Caco-2 (cell line): ENCODE measurements around the gene SERPINE1. TPM values are rescaled to one million over a fixed set of nuclear protein-coding genes. Genes with fewer than 3 reads are reported as not detected.
A peak's percentile ranks its signal among the peaks of the same experiment; 100 is the strongest.

Experiments
- BruUV-seq: library from RNA; stranded (reverse); fragments of 400-500 nt; replicated peaks from 2 replicates; lab custom pipeline; 2021; lab: Mats Ljungman, UMichigan
- CTCF ChIA-PET: fragments of 300-600 bp; sonication (Branson Sonifier 250); formaldehyde crosslinking; loops from one replicate; lab custom pipeline; 2022; ENCODE audit warnings: antibody characterized with exemption; lab: Charles Lee
- POLR2A ChIA-PET: fragments of 300-600 bp; sonication (Branson Sonifier 250); formaldehyde crosslinking; loops from one replicate; lab custom pipeline; 2022; ENCODE audit warnings: antibody characterized with exemption; lab: Charles Lee
- DNase-seq, 2 experiments: peaks; one replicate each; pipeline versions ENCODE4 v3.0.0 to v3.0.0-alpha.2; 2020 to 2022
- H3K27me3 ChIP-seq: replicated peaks from 2 replicates; pipeline ENCODE4 v1.6.0; 2011; ENCODE audit warnings: low read length; ENCODE audit not compliant: control insufficient read depth, insufficient read depth
- H3K36me3 ChIP-seq: 2 replicates; pipeline ENCODE4 v1.5.1; 2011; ENCODE audit warnings: low read length; ENCODE audit not compliant: control insufficient read depth, insufficient read depth
- H3K4me1 ChIP-seq: fragments of 250-450 bp; sonication (Bioruptor Pico); 2 replicates; pipeline ENCODE4 v1.5.1; 2020; ENCODE audit warnings: mild to moderate bottlenecking
- H3K4me3 ChIP-seq: 2 replicates; pipeline ENCODE4 v1.5.1; 2011; ENCODE audit warnings: low read depth, mild to moderate bottlenecking, control low read depth, low read length
- H3K9me3 ChIP-seq: fragments of 250-450 bp; sonication (Bioruptor Pico); 2 replicates; pipeline ENCODE4 v1.5.1; 2020; ENCODE audit warnings: mild to moderate bottlenecking, moderate library complexity
- H3K27ac Mint-ChIP-seq: one replicate; pipeline ENCODE4 v1.8.0; 2022; ENCODE audit warnings: mixed read lengths; ENCODE audit not compliant: unreplicated experiment
- H3K27me3 Mint-ChIP-seq: one replicate; pipeline ENCODE4 v1.8.0; 2022; ENCODE audit warnings: mixed read lengths; ENCODE audit not compliant: insufficient read depth, unreplicated experiment
- H3K36me3 Mint-ChIP-seq: one replicate; pipeline ENCODE4 v1.8.0; 2022; ENCODE audit warnings: mild to moderate bottlenecking, mixed read lengths; ENCODE audit not compliant: insufficient read depth, unreplicated experiment
- H3K4me1 Mint-ChIP-seq: one replicate; pipeline ENCODE4 v1.8.0; 2022; ENCODE audit warnings: low read depth, mixed read lengths; ENCODE audit not compliant: unreplicated experiment
- H3K4me3 Mint-ChIP-seq: one replicate; pipeline ENCODE4 v1.8.0; 2022; ENCODE audit warnings: mild to moderate bottlenecking, moderate library complexity, mixed read lengths; ENCODE audit not compliant: unreplicated experiment
- H3K9me3 Mint-ChIP-seq: one replicate; pipeline ENCODE4 v1.8.0; 2022; ENCODE audit warnings: mixed read lengths; ENCODE audit not compliant: unreplicated experiment
- CTCF ChIP-seq, 2 experiments: fragments of 200-600 bp in 1 of 2; IDR thresholded peaks; 1 replicate in 1 of 2; 2 replicates in 1 of 2; pipeline versions ENCODE4 v1.5.1 to v1.8.0; 2011 to 2022; ENCODE audit warnings: antibody characterized with exemption in 1 of 2, control low read depth in 1 of 2, inconsistent platforms in 1 of 2, low read depth in 1 of 2, low read length in 1 of 2, mild to moderate bottlenecking in 1 of 2, moderate library complexity in 1 of 2; ENCODE audit not compliant: insufficient read depth in 1 of 2, severe bottlenecking in 1 of 2, unreplicated experiment in 1 of 2
- intact Hi-C: fragments of 100-400 bp; cut with micrococcal nuclease; formaldehyde crosslinking; loops from one replicate; pipeline ENCODE4 v1.10.0; 2022; ENCODE audit not compliant: unreplicated experiment
- total RNA-seq: library from RNA; stranded (reverse); gene quantifications from 2 replicates; pipeline ENCODE4 v1.2.3, GENCODE V29; 2022

SERPINE1 gene
- total RNA-seq, 1 experiment from 2014 or later = 0.25 TPM

GRCh38 chr7:101093906-101094305 lies 33.0 kb upstream of the SERPINE1 start:
- no peak for TF ChIP-seq CTCF (IDR thresholded peaks at IDR 0.05; ENCODE audit: insufficient read depth in 1 of 2, low read depth in 1 of 2, low read length in 1 of 2, severe bottlenecking in 1 of 2, unreplicated experiment in 1 of 2)
- Histone ChIP-seq H3K4me1 (no peaks in the 10 kb centered on the region), H3K4me3 (no peak overlapping the region), H3K9me3 (no peaks in the 10 kb centered on the region), H3K36me3 (no peaks in the 10 kb centered on the region), H3K27me3 (no peaks in the 10 kb centered on the region)
- CTCF ChIA-PET = no interaction called here
- Mint-ChIP-seq H3K27ac (no peak overlapping the region), H3K36me3 (peaks cover 34% of the 10 kb centered on the region), H3K9me3 (peaks cover 10% of the 10 kb centered on the region), H3K27me3 (no peaks in the 10 kb centered on the region), H3K4me3 (no peak overlapping the region), H3K4me1 (peaks cover 6% of the 10 kb centered on the region)
- intact Hi-C loops = loop anchor here (2.0 kb wide), 1 partner anchor 45 kb away; no protein-coding TSS in a partner anchor
- DNase-seq = no peak
- BruUV-seq = no TSS peak
- POLR2A ChIA-PET = no interaction called here

GRCh38 chr7:101094376-101094775 lies 32.5 kb upstream of the SERPINE1 start:
- no peaks in the 10 kb centered on the region for H3K27me3 ChIP-seq
- ChIA-PET POLR2A (interaction anchor here (0.7 kb wide), 1 partner anchor 9 kb away, joined by 6 read pairs; the partner anchor contains the start of gene TRIM56), CTCF (interaction anchor here (0.8 kb wide), 1 partner anchor 9 kb away, joined by 3 read pairs; the partner anchor contains the start of gene TRIM56)
- no peaks in the 10 kb centered on the region for H3K36me3 ChIP-seq
- H3K4me3 ChIP-seq = no peak overlapping the region
- H3K9me3 ChIP-seq = no peaks in the 10 kb centered on the region
- H3K27me3 Mint-ChIP-seq = no peaks in the 10 kb centered on the region
- BruUV-seq = no TSS peak
- H3K4me1 ChIP-seq = peaks cover 3% of the 10 kb centered on the region
- intact Hi-C loops = loop anchor here (2.0 kb wide), 1 partner anchor 44 kb away; no protein-coding TSS in a partner anchor
- peaks cover 6% of the 10 kb centered on the region for H3K4me1 Mint-ChIP-seq
- peaks cover 29% of the 10 kb centered on the region for H3K36me3 Mint-ChIP-seq
- H3K4me3 Mint-ChIP-seq = no peak overlapping the region
- TF ChIP-seq CTCF (IDR thresholded peaks at IDR 0.05; ENCODE audit: insufficient read depth in 1 of 2, low read depth in 1 of 2, low read length in 1 of 2, severe bottlenecking in 1 of 2, unreplicated experiment in 1 of 2) = no peak
- H3K9me3 Mint-ChIP-seq = peaks cover 10% of the 10 kb centered on the region
- H3K27ac Mint-ChIP-seq = no peak overlapping the region
- DNase-seq = no peak

GRCh38 chr7:101094791-101095375 lies 32.0 kb upstream of the SERPINE1 start:
- Histone ChIP-seq H3K4me1 (peaks cover 8% of the 10 kb centered on the region), H3K27me3 (no peaks in the 10 kb centered on the region), H3K4me3 (no peak overlapping the region), H3K36me3 (no peaks in the 10 kb centered on the region), H3K9me3 (no peaks in the 10 kb centered on the region)
- BruUV-seq = no TSS peak
- ChIA-PET CTCF (interaction anchor here (0.8 kb wide), 1 partner anchor 10 kb away, joined by 3 read pairs; the partner anchor contains the start of gene TRIM56), POLR2A (interaction anchor here (0.7 to 0.9 kb wide), 2 partner anchors 9 to 10 kb away, joined by 3 to 6 read pairs; partner anchors contain the start of gene TRIM56)
- Mint-ChIP-seq H3K36me3 (peaks cover 24% of the 10 kb centered on the region), H3K9me3 (peaks cover 10% of the 10 kb centered on the region), H3K4me1 (peaks cover 9% of the 10 kb centered on the region), H3K27me3 (no peaks in the 10 kb centered on the region), H3K4me3 (no peak overlapping the region), H3K27ac (no peak overlapping the region)
- intact Hi-C loops = loop anchor here (2.0 kb wide), 1 partner anchor 44 kb away; no protein-coding TSS in a partner anchor
- peak; percentile 28 to 62 for TF ChIP-seq CTCF (IDR thresholded peaks at IDR 0.05; ENCODE audit: insufficient read depth in 1 of 2, low read depth in 1 of 2, low read length in 1 of 2, severe bottlenecking in 1 of 2, unreplicated experiment in 1 of 2)
- DNase-seq = peak in 1 of 2 experiments; percentile 66
